Ishikawa (cell line): ENCODE results near the gene JAG2.
A peak's percentile ranks its signal among the peaks of the same experiment; 100 is the strongest.

Experiments
- CEBPB ChIP-seq: IDR thresholded peaks from 2 replicates; pipeline ENCODE4 v1.6.1; 2012
- CREB1 ChIP-seq: IDR thresholded peaks from 2 replicates; pipeline ENCODE4 v1.6.1; 2012; ENCODE audit warnings: low read depth
- EGR1 ChIP-seq: IDR thresholded peaks from 2 replicates; pipeline ENCODE4 v1.6.1; 2012
- FOXM1 ChIP-seq: IDR thresholded peaks from 2 replicates; pipeline ENCODE4 v1.6.1; 2012; ENCODE audit warnings: low read depth, borderline replicate concordance
- MAX ChIP-seq: IDR thresholded peaks from 2 replicates; pipeline ENCODE4 v1.6.1; 2012
- NFIC ChIP-seq: IDR thresholded peaks from 2 replicates; pipeline ENCODE4 v1.6.1; 2012
- RAD21 ChIP-seq: IDR thresholded peaks from 2 replicates; pipeline ENCODE4 v1.6.1; 2012; ENCODE audit warnings: low read depth
- REST ChIP-seq: IDR thresholded peaks from 2 replicates; pipeline ENCODE4 v1.6.1; 2012; ENCODE audit warnings: low read depth, mild to moderate bottlenecking
- TAF1 ChIP-seq: IDR thresholded peaks from 2 replicates; pipeline ENCODE4 v1.6.1; 2012; ENCODE audit warnings: low read depth, mild to moderate bottlenecking
- TCF12 ChIP-seq: IDR thresholded peaks from 2 replicates; pipeline ENCODE4 v1.6.1; 2012; ENCODE audit warnings: low read depth
- TEAD4 ChIP-seq: IDR thresholded peaks from 2 replicates; pipeline ENCODE4 v1.6.1; 2012
- USF1 ChIP-seq: IDR thresholded peaks from 2 replicates; pipeline ENCODE4 v1.6.1; 2012
- YY1 ChIP-seq: IDR thresholded peaks from 2 replicates; pipeline ENCODE4 v1.6.1; 2012; ENCODE audit warnings: low read depth
- ZBTB7A ChIP-seq: IDR thresholded peaks from 2 replicates; pipeline ENCODE4 v1.6.1; 2012; ENCODE audit warnings: low read depth

Gene JAG2

GRCh38 chr14:105118646-105119407 lies 49.7 kb downstream of the JAG2 start:
- peak; percentile 48 for TF ChIP-seq TEAD4
- TF ChIP-seq CEBPB, result no peak
- 0 out of 2 replicates have a peak, but pooled peaks have one; percentile 14 for TF ChIP-seq MAX
- TF ChIP-seq FOXM1, result no peak; the same call in 1 of the 2 replicates
- TF ChIP-seq EGR1, result peak; percentile 13; the same call in 1 of the 2 replicates

- no peak for TF ChIP-seq TCF12
- TF ChIP-seq ZBTB7A, result no peak
- no peak for TF ChIP-seq CREB1
These were observed 50.7 kb downstream of the JAG2 start for GRCh38 chr14:105117710-105118385.

- TF ChIP-seq REST (no peak), RAD21 (no peak), YY1 (no peak), TEAD4 (no peak)
These were observed 51.3 kb downstream of the JAG2 start for GRCh38 chr14:105117257-105117646.

GRCh38 chr14:105116451-105117256 lies 51.9 kb downstream of the JAG2 start:
- no peak for TF ChIP-seq MAX
- no peak for TF ChIP-seq USF1
- TF ChIP-seq REST, result no peak
- no peak for TF ChIP-seq TEAD4
- no peak for TF ChIP-seq RAD21
- no peak for TF ChIP-seq CREB1
- TF ChIP-seq CEBPB, result no peak
- no peak for TF ChIP-seq FOXM1
- TF ChIP-seq NFIC, result no peak
- no peak for TF ChIP-seq ZBTB7A
- no peak for TF ChIP-seq YY1

GRCh38 chr14:105108516-105108864 lies 60.1 kb downstream of the JAG2 start:
- no peak for TF ChIP-seq ZBTB7A
- TF ChIP-seq YY1, result no peak
- TF ChIP-seq NFIC, result no peak
- TF ChIP-seq TAF1, result no peak
- no peak for TF ChIP-seq EGR1
- TF ChIP-seq FOXM1, result no peak
- no peak for TF ChIP-seq TEAD4
- TF ChIP-seq MAX, result no peak
- TF ChIP-seq REST, result no peak
